ENCODE data around the gene BCAM. TPM values are rescaled to one million over a fixed set of nuclear protein-coding genes. Genes with fewer than 3 reads are reported as not detected.
"Not testable (repeated sequence)": the region's sequence is repeated elsewhere in the genome, so short reads cannot be mapped to it uniquely, and the experiment has no call there.

BCAM gene
- total RNA-seq, 1 donor from 2014 or later = 75.9 TPM

DNA sequence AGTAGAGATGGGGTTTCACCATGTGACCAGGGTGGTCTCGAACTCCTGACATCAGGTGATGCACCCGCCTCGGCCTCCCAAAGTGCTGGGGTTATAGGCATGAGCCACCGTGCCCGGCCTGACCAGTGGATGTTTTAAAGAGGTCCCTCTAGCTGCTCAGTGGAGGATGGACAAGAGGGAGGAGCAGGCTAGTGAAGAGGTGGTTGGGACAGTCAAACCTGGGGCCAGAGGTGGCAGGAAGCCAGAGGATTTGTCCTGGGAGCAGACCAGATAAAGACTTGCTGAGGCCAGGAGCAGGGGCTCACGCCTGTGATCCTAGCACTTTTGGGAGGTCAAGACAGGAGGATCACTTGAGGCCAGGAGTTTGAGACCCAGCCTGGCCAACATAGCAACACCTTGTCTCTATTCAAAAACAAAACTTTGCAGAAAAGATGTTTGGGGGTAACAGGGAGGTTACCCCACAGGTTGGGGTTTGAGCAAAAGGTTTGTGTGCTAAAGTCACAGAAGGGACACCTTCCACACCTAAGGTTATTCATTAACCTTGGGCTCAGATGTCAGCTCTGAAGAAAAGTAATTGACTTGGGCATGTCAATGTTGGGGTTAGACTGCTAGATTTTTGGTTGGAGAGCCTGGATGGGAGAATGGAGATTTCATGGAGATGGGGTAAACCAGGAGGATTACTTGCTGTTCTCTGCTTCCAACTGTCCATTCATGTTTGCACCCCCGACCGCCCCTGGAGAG lies 9.0 kb downstream of the BCAM start:
- DNase-seq (ENCODE audit: low spot score) = no peak

DNA sequence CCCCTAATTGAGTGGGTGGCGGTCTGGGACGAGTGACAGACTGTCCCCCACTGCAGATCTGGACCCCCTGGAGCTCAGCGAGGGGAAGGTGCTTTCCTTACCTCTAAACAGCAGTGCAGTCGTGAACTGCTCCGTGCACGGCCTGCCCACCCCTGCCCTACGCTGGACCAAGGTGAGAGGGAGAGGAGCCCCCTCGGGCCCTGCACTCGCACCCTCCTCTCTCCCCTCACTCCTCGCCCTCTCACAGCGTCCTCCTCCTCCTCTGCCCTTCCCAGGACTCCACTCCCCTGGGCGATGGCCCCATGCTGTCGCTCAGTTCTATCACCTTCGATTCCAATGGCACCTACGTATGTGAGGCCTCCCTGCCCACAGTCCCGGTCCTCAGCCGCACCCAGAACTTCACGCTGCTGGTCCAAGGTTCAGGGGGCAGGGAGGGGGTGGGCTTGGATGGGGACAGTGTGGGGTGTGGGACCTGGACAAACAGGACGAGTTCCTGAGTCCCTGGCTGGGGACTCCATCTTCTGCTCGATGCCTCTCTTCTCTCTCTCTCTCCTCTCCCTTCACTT lies 9.6 kb downstream of the BCAM start:
- no peak for DNase-seq (ENCODE audit: low spot score)

DNA sequence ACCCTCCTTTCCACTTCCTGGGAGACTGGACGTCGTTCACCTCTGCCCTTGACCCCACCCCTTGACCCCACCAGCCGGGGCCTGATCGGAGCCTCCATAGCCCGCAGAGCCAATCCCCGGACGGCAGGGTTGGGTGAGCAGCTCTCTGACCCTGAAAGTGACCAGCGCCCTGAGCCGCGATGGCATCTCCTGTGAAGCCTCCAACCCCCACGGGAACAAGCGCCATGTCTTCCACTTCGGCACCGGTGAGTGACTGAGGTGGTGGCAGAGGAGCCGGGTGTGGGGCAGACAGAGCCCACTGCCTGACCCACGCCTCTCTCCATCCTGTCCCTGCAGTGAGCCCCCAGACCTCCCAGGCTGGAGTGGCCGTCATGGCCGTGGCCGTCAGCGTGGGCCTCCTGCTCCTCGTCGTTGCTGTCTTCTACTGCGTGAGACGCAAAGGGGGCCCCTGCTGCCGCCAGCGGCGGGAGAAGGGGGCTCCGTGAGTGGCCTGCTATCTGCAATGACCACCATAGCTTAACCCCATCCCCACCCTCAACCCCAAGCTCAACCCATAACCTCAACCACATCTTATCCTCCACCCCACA lies 10.4 kb downstream of the BCAM start:
- DNase-seq (ENCODE audit: low spot score) = no peak

DNA sequence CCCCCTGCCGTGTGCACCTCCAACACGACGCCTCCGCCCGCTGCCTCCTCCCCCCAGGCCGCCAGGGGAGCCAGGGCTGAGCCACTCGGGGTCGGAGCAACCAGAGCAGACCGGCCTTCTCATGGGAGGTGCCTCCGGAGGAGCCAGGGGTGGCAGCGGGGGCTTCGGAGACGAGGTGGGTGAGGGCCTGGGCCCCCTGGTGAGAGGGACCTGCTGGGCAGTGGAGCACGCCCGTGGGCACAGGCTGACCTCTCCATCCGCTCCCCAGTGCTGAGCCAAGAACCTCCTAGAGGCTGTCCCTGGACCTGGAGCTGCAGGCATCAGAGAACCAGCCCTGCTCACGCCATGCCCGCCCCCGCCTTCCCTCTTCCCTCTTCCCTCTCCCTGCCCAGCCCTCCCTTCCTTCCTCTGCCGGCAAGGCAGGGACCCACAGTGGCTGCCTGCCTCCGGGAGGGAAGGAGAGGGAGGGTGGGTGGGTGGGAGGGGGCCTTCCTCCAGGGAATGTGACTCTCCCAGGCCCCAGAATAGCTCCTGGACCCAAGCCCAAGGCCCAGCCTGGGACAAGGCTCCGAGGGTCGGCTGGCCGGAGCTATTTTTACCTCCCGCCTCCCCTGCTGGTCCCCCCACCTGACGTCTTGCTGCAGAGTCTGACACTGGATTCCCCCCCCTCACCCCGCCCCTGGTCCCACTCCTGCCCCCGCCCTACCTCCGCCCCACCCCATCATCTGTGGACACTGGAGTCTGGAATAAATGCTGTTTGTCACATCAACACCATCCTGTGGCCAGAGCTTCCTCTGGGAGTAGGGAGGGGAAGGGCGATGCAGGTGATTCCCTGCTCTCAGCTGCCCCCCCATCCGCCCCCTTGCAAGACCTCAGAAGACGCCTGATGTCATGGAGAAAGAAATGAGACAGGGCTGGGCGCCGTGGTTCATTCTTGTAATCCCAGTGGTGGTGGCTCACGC lies 12.0 kb downstream of the BCAM start:
- DNase-seq (ENCODE audit: low spot score) = no peak

DNA sequence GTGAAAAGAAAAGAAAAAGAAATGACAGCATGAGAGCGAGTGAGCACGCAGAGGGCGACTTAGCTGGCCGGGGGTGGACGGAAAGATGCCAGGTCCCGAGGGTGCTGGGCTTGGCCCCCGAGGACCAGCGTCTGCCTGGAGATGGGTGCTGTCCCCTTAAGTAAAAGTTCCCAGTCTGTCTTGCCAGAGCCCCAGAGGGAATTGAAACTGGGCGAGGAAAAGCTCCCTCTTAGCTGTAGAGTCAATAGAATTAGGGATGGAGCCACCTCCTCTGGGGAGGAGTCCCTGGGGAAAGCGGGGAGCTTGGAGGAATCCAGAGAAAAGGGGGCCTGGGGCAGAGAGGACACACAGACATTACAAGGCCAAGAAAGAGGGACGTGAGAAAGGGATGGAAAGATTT lies 13.3 kb downstream of the BCAM start:
- no peak for DNase-seq (ENCODE audit: low spot score)

DNA sequence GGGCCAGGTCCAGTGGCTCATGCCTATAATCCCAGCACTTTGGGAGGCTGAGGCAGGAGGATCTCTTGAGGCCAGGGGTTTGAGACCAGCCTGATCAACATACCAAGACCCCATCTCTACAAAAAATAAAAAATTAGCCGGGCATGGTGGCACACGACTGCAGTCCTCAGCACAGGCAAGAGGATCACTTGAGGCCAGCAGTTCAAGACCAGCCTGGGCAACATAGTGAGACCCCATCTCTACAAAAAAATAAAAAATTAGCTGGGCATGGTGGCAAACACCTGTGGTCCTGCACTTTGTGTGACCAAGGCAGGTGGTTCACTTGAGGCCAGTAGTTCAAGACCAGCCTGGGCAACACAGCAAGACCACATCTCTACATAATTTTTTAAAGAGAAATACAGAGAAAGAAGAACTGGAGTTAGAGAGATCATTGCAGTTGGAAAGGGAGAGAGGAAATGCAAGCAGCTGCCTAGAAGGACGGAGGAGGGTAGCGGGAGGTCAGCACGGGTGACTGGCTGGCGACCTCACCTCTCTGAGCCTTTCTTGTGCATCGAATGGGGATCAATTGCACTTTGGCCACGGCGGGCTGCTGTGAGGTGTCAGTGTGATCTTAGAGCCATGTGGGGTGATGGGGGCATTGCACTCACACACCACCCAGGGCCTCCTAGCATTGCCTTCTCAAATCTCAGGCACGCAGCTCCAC lies 13.9 kb downstream of the BCAM start:
- no peak for DNase-seq (ENCODE audit: low spot score)

DNA sequence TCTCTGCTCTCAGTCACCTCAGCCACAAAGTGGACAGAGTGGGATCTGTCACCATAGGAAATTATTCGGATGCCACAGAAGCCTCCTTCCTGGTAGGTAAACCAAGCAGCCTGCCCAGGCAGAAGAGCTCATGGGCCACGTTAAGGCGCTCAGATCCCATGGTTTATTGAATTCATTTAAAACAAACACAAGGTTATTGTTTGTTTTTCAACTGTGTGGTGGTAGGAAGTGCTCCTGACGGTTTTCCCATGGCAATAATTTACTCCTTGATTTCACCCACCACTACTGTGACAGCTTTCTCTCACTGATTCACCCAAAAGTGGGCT lies 14.4 kb downstream of the BCAM start:
- DNase-seq (ENCODE audit: low spot score) = no peak

DNA sequence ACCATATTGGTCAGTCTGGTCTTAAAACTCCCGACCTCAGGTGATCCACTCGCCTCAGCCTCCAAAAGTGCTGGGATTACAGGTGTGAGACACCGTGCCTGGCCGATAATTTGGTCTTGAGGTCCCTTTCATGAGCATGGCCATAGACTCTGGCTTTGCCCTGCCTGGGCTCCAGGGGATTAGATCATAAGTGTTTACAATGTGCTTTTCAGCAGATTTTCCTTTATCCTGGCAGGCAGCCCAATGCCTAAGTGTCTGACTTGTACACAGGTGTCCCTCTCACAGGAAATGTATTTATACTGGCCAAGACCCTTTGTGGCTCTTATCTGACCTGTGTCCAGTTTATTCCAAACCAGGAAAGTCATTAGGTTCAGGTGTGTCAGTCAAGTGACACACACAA lies 15.9 kb downstream of the BCAM start:
- DNase-seq (ENCODE audit: low spot score) = no peak

DNA sequence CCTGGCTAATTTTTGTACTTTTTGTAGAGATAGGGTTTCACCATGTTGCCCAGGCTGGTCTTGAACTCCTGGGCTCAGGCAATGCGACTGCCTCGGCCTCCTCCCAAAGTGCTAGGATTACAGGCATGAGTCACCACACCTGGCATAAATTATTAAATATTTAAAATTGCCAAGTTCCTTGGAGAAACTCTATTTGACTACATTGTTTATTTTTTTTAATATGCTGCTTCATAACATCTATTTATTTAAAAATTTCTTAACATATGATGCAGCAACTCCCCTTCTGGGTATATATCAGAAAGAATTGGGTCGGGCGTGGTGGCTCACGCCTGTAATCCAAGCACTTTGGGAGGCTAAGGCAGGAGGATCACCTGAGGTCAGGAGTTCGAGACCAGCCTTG lies 24.0 kb downstream of the BCAM start:
- not testable (repeated sequence) for DNase-seq (ENCODE audit: low spot score)

DNA sequence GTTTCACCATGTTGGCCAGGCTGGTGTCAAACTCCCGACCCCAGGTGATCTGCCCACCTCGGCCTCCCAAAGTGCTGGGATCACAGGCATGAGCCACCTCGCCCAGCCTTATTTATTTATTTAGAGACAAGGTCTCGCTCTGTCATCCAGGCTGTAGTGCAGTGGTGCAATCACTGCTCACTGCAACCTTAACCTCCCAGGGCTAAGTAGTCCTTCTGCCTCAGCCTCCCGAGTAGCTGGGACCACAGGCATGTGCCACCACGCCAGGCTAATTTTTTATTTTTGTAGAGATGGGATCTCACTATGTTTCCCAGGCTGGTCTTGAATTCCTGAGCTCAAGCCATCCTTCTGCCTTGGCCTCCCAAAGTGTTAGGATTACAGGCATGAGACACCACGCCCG lies 25.5 kb downstream of the BCAM start:
- DNase-seq (ENCODE audit: low spot score) = not testable (repeated sequence)

DNA sequence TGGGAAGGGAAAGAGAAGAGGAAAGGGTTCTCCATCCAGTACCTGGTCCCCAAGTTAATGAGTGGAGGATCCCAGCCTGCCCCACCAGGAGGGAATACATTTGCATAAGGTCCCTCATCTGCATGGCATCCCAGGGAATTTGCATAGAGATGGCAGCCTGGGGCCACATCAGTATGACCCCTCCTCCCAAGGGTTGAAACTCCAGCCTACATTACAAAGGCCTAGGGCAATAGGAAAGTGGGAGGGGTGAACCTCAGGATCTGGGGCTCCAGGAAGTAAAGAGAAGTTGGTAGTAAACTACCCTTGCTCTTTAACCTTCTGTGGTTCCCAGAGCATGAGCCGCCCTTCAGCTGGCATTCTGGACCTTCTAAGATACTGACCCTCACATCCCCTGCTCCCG lies 30.4 kb downstream of the BCAM start:
- DNase-seq (ENCODE audit: low spot score) = no peak

DNA sequence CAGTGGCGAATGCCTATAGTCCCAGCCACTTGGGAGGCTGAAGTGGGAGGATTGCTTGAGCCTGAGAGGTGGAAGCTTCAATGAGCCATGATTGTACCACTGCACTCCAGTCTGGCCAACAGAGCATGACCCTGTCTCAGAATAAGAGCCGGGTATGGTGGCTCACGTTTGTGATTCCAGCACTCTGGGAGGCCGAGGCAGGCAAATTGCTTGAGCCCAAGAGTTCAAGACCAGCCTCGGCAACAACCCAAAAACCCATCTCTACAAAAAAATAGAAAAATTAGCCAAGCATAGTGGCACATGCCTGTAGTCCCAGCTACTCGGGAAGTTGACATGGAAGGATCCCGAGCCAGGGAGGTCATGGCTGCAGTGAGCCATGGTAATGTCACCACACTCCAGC lies 31.9 kb downstream of the BCAM start:
- DNase-seq (ENCODE audit: low spot score) = no peak

DNA sequence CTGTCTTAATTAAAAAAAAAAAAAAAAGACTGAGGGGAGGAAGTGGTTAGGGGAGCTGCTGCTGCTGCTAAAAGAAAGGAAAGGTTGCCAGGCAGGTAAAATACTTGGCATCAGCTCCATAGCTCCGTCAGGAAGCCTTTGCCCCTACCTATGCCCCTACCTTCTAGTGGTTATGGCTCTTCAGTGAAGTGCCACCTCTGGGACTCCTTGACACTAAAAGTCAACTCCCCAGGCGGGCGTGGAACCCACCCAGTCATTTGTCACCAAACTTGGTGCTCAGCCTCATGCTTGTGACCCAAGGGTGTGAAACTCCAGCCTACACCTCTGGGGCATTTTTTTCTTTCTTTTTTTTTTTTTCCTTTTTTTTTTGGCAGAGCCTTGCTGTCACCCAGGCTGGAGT lies 32.3 kb downstream of the BCAM start:
- DNase-seq (ENCODE audit: low spot score) = no peak

DNA sequence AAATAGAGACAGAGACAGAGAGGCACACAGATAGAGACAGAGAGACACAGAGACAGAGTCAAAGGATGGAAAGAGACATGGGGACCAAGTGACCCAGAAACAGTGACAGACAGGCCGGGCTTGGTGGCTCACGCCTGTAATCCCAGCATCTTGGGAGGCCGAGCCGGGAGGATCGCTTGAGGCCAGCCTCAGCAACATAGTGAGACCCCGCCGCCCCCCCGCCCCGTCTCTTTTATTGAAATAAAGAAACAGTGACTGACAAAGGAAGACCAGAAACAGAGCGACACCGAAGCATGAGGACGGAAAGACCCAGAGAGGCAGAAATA lies 36.3 kb downstream of the BCAM start:
- DNase-seq (ENCODE audit: low spot score) = no peak

DNA sequence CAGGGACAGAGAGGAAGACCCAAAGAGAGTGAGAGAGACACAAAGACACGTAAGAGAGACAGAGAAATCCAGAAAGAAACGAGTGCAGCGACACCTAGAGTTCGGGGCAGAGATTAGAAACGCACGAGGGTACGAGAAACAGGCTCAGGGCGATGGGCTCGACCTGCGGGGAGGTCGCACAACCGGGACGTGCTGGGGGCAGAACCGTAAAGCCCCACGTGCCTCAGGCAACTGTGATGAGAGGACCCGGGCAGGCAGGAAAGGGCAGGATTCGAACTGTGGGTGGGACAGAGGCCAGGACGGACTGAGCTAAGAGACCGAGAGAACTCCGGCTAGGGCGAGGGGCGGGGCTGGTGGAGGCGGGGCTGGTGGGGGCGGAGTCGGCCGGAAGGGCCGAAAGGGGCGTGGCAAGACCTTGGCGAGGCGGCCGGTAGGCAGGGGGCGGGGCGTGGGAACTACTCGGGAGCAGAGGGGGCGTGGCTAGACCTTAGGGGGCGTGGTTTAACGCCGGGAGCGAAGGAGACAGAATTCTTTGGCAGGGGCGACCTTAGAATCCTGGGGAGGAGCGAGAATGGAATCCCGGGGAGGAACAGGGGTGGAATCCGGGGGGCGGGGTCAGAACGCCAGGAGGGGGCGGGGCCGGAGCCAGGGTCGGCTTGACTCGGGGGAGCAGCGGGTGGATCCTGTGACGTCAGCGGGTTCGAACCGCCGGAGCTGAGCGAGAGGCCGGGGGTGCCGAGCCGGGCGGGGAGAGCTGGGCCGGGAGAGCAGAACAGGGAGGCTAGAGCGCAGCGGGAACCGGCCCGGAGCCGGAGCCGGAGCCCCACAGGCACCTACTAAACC lies 36.9 kb downstream of the BCAM start, which contains the start of gene NECTIN2:
Gene NECTIN2 (plus strand): TSS at position 686 of the 843 bp plus-strand sequence. CDS start 229 bp downstream, outside the sequence.
- DNase-seq (ENCODE audit: low spot score) = peak; percentile 100

DNA sequence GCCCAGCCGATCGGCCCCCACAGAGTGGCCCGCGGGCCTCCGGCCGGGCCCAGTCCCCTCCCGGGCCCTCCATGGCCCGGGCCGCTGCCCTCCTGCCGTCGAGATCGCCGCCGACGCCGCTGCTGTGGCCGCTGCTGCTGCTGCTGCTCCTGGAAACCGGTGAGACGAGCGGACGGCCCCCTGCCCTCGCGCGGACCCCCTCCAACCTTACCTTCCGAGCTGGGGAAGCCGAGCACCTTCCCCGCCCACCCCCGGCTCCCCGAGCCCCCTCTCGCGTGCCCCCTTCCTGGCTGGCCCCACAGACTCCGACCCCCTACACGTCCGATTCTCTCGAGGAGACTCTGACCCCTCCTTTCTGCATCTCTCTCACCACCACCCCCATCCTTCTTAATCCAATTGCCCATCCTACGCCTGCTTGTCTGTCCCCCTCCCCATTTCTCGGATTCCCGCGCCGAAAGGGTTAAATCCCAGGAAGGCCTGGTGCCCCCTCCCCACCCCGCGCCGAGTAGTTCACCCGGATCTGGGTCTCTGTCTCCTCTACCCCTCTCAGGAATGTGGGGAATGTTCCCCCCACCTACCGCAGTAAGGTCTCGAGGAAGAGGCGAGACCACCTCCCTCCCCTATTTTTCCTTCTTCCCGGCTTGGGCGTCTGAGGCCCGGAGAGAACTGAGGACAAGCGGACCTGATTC lies 37.7 kb downstream of the BCAM start:
- DNase-seq (ENCODE audit: low spot score) = no peak

DNA sequence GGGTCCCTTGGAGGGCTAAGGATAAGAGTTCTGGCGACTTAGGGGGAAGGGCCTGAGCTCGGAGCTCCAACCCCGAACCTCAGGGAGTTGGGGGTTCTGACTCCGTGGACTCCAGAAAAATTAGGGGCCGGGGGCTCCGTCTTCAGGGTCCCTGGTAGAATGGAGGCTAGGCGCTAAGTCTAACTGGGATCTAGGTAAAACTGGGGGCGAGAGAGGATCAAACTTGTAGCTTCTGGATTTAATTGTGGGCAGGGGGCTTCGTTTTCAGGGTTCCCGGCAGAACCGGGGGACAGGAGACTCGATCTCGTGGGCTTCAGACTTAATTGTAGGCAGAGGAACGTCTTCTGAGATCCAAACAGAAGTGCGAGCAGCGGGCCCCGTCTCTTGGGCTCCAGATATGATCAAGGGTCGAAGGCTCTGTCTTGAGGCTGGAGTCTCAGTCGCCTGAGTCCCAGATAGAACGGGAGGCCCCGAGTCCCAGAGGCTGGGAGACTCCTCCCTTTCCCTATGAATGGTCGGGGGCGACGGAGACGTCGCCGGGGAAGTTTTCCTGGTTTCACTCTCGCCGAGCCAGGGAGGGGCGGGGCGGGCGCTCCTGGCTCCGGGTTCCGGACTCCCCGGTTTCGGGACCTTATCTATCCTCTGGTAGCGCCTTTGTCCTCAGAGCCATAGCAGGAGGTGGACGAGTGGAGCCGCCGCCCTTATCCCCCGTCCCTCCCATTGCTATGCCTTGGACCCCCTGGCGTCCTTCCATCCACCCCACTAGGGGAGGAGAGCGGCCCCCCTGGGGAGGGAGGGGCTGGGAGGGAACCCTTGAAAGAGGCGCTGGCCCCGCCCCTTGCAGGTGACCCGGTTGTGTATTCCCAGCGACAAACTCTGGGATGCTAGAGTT lies 38.5 kb downstream of the BCAM start:
- peak; percentile 88 for DNase-seq (ENCODE audit: low spot score)

DNA sequence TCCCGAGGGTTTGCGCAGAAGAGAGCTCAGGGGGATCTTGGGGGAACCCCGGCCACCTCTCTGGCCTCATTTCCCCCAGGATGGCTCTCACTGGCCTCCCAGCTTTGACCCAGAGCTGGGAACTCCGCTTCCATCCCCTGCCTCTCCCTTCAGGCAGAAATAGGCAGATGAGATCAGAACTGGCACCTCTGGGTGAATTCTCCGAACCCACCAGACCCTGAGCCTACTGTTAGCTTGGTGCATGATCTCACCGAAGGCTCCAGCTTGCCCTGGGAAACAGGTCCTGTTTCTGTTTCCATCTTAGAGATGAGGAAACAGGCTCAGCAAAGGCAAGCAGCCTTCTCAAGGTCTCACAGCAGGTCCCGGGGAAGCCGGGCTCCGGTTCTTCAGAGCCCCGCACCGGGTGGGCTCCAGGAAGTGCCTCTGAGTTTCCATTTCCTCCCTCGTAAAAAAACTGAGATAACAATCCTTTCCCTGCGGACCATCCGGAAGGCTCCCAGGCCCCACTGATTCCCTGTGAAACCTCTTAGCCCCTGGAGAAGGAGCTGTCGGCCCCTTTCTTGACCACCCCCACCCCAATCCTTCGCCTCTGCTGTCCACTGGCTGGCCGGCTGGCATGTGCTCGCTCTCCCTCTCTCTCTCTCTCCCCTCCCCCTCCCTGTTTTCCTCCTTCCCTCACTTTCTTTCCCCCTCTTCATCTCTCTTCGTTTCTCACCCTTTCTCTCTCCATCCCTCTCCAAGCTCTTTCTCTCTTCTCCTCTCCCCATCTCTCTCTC lies 39.3 kb downstream of the BCAM start:
- DNase-seq (ENCODE audit: low spot score) = no peak
